Measurements from ENCODE around the gene CACNA2D2. TPM values are rescaled to one million over a fixed set of nuclear protein-coding genes. Genes with fewer than 3 reads are reported as not detected.
A peak's percentile ranks its signal among the peaks of the same experiment; 100 is the strongest.

The CACNA2D2 gene
- polyA plus RNA-seq, 3 donors = 13.9 to 16.1 (median 14.0) TPM

DNA sequence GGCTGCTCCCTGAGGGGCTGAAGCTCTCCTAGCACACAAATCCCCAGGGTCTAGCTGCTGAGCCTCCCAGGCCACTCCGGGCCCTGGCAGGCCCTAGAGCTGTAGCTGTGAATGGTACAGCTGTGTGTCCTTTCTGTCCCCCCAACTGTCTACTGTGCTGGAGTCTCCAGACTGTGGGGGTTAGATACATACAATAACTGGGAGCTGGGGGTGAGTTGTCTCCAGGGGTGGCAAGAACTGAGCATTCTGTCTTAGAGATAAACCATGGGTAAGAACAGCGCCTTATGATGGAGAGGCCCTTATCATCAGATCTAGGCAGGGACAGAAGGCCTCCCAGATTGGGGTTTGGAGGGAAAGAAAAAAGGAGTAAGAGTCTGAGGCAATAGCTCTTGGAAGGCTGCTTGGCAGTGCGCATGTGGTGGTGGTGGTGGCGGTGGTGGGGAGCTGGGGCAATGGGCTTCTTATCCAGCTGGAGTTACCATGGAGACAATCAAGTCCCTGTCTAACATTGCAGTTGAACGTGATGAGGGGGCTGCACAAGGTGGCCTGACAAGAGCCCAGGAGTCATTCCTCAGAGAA lies 149.2 kb downstream of the CACNA2D2 start:
- no peak for DNase-seq (ENCODE audit: low read depth in 3 of 3, low spot score in 2 of 3)

DNA sequence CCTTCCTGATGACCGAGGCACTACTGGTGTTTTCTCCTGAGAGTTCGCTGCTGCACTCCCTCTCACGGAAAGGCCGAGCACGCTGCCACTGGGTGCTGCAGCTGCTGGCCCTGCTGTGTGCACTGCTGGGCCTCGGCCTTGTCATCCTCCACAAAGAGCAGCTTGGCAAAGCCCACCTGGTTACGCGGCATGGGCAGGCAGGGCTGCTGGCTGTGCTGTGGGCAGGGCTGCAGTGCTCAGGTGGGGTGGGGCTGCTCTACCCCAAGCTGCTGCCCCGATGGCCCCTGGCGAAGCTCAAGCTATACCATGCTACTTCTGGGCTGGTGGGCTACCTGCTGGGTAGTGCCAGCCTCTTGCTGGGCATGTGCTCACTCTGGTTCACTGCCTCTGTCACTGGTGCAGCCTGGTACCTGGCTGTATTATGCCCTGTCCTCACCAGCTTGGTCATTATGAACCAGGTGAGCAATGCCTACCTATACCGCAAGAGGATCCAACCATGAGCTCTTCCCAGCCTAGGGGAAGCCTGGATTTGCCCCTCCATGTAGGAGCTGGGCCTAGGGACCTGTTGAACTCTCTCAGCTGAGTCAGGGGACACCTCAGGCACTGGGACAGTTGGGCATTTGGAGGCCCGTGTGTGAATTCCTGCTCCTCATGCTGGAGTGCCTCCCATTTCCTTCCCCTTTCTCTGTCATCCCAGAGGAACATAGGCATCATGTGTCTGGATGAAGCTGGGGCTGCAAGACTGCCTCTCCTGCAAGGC lies 150.0 kb downstream of the CACNA2D2 start:
- DNase-seq (ENCODE audit: low read depth in 3 of 3, low spot score in 2 of 3) = no peak

DNA sequence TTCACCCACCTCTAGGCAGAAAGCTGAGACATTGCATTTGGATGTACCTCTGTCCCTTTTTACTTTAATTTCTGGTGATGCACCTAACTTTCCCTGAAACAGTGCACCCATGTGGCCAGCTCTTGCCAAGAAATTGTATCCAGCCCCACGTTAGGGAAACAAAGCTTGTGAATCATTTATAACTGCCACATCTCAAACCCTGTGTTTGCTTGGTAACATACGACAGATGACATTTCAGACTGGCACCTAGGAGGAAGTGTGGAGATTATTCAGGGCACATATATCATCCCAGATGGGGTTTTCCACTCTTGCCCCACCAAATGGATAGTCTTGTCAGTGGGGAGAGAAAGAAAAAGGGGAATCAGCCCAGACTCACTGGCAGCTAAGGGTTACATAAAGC lies 150.7 kb downstream of the CACNA2D2 start:
- DNase-seq (ENCODE audit: low read depth in 3 of 3, low spot score in 2 of 3) = no peak

DNA sequence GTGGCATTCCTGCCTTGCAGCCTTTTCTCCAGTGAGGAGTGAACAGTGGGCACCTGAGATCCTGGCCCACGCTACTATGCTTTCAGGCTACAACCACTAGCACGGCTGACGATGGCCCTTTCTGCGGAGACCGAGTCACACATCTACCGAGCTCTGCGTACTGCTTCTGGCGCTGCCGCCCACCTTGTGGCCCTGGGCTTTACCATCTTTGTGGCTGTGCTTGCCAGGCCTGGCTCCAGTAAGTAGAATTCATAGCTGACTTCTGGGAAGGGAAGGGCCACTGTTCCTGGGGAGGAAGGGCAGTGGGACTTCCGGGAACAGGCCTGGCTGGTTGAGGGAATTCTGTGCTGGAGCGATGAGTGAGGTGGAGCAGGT lies 152.1 kb downstream of the CACNA2D2 start:
- no peak for DNase-seq (ENCODE audit: low read depth in 3 of 3, low spot score in 2 of 3)

DNA sequence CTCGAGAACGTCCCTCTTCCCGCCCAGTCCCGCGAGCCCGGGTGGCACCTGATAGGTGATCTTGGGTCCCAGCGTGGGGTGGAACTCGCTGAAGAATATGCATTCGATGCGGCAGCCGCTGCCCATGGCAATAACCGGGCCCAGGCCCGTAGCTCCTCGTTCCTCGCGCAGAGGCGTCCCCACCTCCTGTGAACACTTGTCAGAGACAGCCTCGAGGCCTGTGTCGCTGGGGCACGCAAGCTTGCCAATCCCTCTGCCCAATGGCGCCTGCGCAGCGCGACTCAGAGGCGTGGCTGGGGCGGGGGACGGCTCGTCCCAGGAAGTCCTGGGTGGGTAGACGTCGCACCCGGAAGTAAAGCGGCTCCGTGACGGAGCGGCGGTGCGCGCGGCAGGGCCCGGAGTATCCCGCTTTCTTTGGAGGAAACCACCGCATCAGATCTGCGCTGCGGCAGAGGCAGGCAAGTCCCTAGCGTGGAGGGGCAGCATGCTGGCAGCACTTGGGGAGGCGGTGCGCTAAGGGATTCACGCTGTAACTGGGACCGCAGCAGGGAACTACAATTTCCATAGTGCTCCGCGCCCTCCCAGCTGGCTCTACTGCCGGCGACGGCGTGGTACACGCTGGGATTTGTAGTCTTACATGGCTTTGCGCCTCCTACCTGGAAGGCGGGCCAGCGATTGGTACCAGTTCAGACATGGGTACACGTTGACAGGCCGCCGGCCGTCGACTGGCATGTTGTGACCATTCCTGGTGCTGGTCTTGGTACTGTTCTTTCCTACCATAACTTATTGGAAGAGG lies 152.7 kb downstream of the CACNA2D2 start, which contains the start of the genes CYB561D2 and NPRL2:
Gene CYB561D2 (plus strand): TSS at position 336 of the 796 bp plus-strand sequence. CDS start 572 bp downstream, outside the sequence.
Gene NPRL2 (minus strand): TSS at position 249 of the 796 bp plus-strand sequence. CDS start 123 bp downstream, at position 126.
- peak in 2 of 3 donors; percentile 84 to 85 for DNase-seq (ENCODE audit: low read depth in 3 of 3, low spot score in 2 of 3)

DNA sequence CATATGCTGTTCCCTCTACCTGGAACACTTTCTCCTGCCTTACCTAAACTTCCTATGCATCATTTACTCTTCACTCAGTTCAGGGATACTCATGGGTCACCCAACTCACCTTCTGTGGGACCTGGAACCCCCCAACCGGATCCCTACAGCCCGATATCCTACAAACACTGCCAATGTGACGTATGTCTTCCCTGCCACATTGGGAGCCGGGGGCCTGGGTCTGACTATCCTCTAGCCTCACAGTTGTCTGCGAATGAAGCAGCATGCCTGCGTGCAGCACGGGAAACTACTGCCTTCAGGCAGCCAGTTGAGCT lies 153.3 kb downstream of the CACNA2D2 start:
- DNase-seq (ENCODE audit: low read depth in 3 of 3, low spot score in 2 of 3) = no peak

DNA sequence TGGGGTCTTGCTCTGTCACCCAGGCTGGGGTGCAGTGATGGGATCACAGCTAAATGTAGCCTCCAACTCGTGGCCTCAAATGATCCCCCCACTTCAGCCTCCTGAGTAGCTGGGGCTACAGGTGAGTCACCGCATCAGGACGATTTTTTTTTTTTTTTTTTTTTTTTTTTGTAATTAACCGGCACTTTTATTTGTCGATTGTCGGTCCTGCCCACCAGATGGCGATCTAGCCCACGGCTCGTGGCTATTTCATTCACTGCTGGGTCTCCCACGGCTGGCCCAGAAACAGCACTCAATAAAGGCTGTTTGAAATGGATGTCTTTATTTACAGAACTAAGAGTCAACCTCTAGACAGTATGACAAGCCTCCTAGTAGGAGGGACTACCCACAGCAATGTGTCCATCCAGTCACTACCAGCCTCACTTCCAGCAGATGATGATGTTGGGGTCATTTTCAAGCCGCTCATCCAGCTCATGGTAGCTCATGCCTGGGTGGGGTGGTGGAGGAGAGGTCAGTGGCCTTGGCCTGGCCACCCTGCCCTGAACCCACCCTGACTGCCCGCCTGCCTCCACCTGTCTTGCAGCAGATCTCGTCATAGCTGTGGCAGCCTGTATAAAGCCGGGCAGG lies 156.1 kb downstream of the CACNA2D2 start:
- DNase-seq (ENCODE audit: low read depth in 3 of 3, low spot score in 2 of 3) = no peak

DNA sequence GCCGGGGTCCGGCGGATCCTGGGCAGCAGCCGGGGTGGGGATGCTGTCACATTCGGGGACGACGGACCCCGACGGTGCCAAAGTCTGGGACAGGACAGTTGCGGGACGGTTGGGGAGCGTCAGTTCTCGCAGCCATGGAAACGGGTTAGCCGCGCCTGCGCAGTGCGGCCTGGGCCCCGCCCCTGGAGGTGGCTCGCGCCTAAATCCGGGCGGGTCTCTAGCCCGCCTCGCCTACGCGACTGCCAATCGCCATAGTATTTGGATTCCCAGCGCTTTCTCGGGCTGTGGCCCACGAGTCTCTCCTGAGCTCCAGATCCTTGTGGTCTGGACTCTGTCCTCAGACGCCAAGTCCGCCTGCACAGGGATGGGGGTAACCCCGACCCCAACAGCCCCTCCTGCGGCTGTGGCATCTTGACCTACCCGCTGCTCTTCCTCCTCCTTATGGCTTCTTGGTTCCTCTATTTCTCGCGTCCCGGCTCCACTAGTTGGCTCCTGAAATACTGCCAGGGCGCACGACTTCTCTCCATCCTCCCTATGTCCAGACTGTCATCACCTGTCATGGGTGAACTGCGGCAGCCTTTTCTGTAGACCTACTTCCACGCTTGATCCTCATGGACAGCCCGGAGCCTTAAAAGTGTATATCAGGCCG lies 157.7 kb downstream of the CACNA2D2 start, which contains the start of gene ZMYND10:
Gene ZMYND10 (minus strand): TSS at position 147 of the 649 bp plus-strand sequence. CDS start 153 bp downstream, outside the sequence.
- DNase-seq (ENCODE audit: low read depth in 3 of 3, low spot score in 2 of 3) = no peak

DNA sequence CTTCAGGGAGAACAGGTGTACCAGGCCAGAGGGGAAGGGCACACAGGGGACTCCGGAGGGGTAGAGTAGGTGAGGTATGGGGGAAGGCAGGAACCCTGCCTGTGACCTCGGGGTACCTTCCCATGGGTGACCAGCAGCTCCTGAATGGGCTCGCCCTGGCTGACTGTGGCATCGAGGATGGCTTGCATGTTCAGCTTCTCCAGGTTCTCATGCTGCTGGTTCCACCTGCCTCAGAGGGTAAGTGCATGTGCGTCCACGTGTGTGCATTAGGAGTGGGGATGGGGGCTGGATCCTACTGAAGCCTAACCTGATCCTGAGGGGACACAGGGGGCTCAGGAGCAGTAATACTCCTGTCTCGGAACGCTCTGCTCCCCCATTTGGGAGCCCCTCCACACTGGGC lies 158.4 kb downstream of the CACNA2D2 start:
- DNase-seq (ENCODE audit: low read depth in 3 of 3, low spot score in 2 of 3) = no peak

DNA sequence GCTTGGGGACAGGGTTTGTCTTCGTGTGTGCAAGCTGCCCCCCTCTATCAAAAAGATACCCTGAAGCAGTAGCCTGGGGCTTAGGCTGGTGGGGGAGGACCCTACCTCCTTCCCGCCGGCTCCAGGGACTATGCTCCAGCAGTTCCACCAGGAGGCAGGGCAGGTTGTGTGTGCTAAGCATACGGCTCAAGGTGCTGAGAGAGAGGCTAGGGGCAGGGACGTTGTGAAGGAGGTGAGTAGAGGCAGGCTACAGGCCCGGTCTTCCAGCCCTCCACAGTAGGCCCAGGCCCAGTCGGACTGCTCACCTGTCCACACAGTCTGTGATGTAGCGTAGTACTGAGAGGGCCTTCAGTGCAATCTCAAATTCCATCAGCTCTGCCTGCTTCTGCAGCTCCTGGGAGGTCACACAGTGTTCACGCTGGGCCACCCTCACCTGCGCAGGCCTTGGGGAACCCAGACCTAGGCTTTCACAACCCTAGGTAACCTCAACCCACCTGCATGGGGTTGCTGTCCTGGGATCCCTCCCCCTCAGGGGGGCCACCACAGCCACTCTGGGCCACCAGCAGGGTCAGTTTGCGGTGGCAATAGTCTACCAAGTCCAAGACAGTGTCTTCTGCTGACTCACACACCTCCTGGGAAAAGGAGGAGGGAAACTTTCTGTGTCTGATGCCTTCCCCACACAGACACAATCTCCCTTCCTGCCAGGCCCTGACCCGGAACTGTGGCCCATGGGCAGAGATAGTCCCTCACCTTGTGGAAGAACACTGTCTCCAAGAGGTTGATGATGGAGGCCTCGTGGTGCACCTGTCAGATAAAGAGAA lies 160.4 kb downstream of the CACNA2D2 start:
- DNase-seq (ENCODE audit: low read depth in 3 of 3, low spot score in 2 of 3) = no peak

DNA sequence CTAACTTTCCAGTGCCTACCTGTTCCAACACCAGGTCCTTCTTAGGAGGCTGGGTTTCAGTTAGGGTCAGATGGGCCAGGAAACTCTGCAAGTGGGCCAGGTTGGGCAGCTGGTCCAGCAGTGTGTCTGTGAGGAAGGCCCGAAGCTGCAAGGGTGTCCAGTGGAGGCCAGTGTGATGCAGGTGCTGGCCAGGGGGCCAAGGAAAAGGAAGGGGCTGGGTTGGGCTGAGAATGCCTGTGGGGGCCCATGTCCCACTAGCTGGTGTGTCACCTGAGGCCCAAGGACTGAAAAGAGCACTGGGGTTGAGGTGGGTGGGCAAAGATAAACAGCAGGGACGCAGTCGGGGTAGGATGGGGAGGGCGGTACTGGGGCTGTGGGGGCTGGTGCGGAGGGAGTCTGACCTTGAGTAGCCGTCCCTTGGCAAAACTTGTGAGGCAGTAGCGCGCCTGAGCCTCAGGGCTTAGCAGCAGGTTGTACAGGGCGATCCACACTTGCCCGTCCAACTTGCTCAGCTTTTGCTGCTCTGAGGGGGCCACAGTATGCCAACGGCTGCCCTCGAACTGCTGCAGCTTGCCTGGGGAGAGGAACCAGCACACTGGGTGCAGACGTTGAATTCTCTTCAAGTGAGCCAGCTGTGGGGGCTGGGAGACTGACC lies 161.3 kb downstream of the CACNA2D2 start:
- no peak for DNase-seq (ENCODE audit: low read depth in 3 of 3, low spot score in 2 of 3)

DNA sequence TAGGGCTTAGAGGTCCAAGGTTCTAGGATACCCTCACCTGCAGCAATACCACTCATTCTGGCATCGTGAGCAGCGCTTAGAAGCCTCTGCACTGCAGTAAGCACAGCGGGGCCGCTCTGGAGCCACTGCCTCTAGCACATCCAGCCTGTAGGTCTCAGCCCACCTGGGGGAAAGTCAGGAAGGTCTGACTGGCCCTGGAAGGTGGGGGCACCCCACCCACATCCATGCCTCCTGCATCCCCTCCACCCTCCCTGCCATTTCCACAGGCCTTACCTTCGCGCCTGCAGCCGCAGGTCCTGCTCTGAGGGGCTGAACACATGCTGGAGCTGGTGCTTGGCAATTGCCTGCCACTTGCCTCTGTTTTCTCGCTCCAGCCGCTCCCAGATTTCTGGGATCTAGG lies 161.9 kb downstream of the CACNA2D2 start:
- DNase-seq (ENCODE audit: low read depth in 3 of 3, low spot score in 2 of 3) = no peak

DNA sequence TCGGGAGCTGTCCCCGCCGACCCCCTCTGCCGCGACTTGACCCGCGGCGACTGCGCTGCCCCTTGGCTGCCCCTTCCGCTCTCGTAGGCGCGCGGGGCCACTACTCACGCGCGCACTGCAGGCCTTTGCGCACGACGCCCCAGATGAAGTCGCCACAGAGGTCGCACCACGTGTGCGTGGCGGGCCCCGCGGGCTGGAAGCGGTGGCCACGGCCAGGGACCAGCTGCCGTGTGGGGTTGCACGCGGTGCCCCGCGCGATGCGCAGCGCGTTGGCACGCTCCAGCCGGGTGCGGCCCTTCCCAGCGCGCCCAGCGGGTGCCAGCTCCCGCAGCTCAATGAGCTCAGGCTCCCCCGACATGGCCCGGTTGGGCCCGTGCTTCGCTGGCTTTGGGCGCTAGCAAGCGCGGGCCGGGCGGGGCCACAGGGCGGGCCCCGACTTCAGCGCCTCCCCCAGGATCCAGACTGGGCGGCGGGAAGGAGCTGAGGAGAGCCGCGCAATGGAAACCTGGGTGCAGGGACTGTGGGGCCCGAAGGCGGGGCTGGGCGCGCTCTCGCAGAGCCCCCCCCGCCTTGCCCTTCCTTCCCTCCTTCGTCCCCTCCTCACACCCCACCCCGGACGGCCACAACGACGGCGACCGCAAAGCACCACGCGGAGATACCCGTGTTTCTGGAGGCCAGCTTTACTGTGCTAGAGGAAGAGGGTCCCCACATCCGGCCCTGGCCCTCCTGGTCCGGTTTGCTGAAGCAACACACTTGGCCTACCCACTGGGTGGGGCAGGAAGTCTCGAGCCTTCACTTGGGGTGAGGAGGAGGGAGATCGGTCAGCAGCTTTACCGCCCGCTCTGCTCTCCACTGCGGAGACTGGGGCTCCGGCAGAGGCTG lies 162.7 kb downstream of the CACNA2D2 start, which contains the start of gene RASSF1:
Gene RASSF1 (minus strand): TSS at position 389 of the 882 bp plus-strand sequence. CDS start 31 bp downstream, at position 358.
- no peak for DNase-seq (ENCODE audit: low read depth in 3 of 3, low spot score in 2 of 3)

DNA sequence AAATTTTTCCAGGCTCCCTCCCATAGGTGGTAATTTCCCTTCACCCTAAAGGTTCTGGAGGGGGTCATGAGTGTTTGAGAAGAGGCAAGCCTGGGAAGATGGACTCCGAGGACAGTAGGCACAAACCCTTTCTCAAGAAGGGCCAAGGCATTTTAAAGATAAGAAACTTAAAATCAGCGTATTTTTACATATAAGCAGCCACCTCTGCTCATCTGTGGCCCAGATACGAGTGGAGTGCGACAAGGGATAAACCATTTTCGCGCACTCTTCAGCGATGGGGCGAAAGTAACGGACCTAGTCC lies 163.3 kb downstream of the CACNA2D2 start:
- no peak for DNase-seq (ENCODE audit: low read depth in 3 of 3, low spot score in 2 of 3)

DNA sequence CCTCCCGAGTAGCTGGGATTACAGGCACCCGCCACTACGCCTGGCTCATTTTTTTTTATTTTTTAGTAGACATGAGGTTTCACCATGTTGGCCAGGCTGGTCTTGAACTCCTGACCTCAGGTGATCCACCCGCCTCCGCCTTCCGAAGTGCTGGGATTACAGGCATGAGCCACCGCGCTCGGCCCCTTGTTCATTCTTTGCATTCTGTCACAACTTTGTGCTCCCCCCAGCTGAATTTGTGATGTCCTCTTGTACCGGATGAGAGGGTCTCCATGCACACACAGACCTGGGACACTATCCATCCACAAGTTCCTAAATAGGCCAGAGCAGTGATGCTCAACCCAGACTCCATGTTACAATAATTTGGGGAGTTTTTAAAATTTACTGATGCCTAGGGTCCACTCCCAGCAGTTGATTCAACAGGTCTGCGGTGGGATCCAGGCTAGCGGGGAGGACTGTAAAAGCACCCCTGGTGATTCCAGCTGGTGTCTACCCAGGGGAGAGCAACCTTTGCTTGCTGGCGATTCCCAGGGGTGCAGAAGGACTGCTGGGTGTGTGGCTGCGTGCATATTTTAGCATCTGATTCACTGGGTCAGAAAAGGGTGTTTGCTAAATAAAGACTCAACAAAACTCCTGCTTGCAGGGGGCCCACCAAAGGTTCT lies 163.8 kb downstream of the CACNA2D2 start:
- no peak for DNase-seq (ENCODE audit: low read depth in 3 of 3, low spot score in 2 of 3)

DNA sequence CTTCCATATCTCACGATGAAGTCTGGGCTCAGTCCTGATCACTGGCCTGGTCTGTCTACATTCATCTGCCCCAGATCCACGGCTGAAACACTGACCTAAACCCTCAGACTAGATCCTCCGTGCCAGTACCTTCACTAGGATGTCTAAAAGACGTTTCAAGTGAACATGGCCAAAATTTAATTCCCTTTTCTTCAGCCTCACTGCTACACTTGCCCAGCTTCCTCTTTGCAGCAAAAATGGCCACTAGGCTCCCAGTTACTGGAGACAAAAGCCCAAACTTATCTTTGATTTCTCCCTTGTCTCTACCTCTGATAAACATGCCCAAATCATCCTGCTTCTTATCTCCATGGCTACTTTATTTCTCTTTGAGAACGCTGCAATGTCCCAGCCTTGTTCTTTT lies 164.5 kb downstream of the CACNA2D2 start:
- no peak for DNase-seq (ENCODE audit: low read depth in 3 of 3, low spot score in 2 of 3)

DNA sequence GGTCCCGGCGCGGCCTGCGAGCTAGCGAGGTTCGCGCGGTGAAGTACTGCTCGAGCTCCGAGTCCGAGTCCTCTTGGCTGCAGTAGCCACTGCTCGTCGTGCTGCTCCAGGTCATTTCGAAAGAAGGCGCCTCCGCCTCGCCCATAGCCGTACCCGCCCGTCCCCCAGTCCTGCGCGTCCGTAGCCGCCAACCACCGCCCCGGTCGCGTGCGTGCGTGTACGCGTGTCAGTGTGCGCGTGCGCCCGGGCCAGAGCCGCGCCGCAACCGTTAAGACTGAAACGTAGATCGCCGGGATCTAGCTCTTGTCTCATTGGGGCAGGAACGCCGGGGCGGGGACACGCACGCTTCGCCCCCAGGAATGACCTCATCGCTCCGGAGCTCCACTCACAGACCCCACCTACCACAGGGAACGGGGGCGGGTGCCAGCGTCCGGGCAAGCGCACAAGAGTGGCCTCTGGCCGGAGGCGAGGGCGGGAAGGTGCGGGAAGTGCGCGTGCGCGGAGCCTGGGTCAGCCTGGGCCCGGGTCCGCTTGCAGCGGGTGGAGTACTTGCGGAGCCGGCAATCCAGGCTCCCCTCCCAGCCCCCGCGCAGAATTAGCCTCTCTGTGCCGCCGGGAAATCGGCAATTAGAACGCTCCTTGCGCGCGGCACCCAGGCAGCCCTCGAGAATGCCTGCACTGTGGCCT lies 166.1 kb downstream of the CACNA2D2 start:
- DNase-seq (ENCODE audit: low read depth in 3 of 3, low spot score in 2 of 3) = peak in 2 of 3 donors; percentile 95 to 96

Data from right renal cortex interstitium (tissue), 3 donors.